Measurements from ENCODE around the gene ATG4C. TPM values are rescaled to one million over a fixed set of nuclear protein-coding genes. Genes with fewer than 3 reads are reported as not detected.

ATG4C gene
- total and polyA plus RNA-seq, 8 donors: 12.7 to 21.3 (median 18.3) TPM

GRCh38 chr1:62879962-62880361, 96.0 kb downstream of the ATG4C start:
- no peak for TF ChIP-seq CTCF (IDR thresholded peaks at IDR 0.05)
- no peaks in the 10 kb centered on the region for H3K36me3 ChIP-seq
- ATAC-seq: no peak
- peaks cover 0 to 6% of the 10 kb centered on the region in 2 donors for H3K9me3 ChIP-seq
- no peak overlapping the region for H3K27ac ChIP-seq
- peaks cover 0 to 7% of the 10 kb centered on the region in 2 donors for H3K27me3 ChIP-seq
- no peaks in the 10 kb centered on the region for H3K4me1 ChIP-seq
- DNase-seq: no peak
- no peak overlapping the region for H3K4me3 ChIP-seq
- intact Hi-C loops (cut with DNase I): no loop called here

- H3K4me1 ChIP-seq: no peaks in the 10 kb centered on the region
- H3K27ac ChIP-seq: no peak overlapping the region
- no peaks in the 10 kb centered on the region for H3K36me3 ChIP-seq
- peaks cover 0 to 6% of the 10 kb centered on the region in 2 donors for H3K9me3 ChIP-seq
- TF ChIP-seq CTCF (IDR thresholded peaks at IDR 0.05): no peak
- H3K4me3 ChIP-seq: no peak overlapping the region
- ATAC-seq (no peak), DNase-seq (no peak)
- H3K27me3 ChIP-seq: peaks cover 0 to 12% of the 10 kb centered on the region in 2 donors
- intact Hi-C loops (cut with DNase I): no loop called here
These were observed 98.5 kb downstream of the ATG4C start for GRCh38 chr1:62882201-62883104.

GRCh38 chr1:62884156-62884740, 100.3 kb downstream of the ATG4C start:
- Histone ChIP-seq H3K9me3 (peaks cover 0 to 6% of the 10 kb centered on the region in 2 donors), H3K4me3 (no peak overlapping the region), H3K27ac (no peak overlapping the region), H3K4me1 (no peaks in the 10 kb centered on the region), H3K36me3 (no peaks in the 10 kb centered on the region), H3K27me3 (peaks cover 3 to 12% of the 10 kb centered on the region in 2 donors)
- intact Hi-C loops (cut with DNase I): no loop called here
- DNase-seq (no peak), ATAC-seq (no peak)
- no peak for TF ChIP-seq CTCF (IDR thresholded peaks at IDR 0.05)

GRCh38 chr1:62887799-62888507, 104.0 kb downstream of the ATG4C start:
- ATAC-seq (no peak), DNase-seq (no peak)
- H3K4me1 ChIP-seq: no peaks in the 10 kb centered on the region
- no peaks in the 10 kb centered on the region for H3K9me3 ChIP-seq
- H3K27me3 ChIP-seq: peaks cover 3 to 12% of the 10 kb centered on the region in 2 donors
- no peaks in the 10 kb centered on the region for H3K36me3 ChIP-seq
- intact Hi-C loops (cut with DNase I): no loop called here
- H3K27ac ChIP-seq: no peak overlapping the region
- no peak overlapping the region for H3K4me3 ChIP-seq
- TF ChIP-seq CTCF (IDR thresholded peaks at IDR 0.05): no peak
